A549 (cell line): ENCODE data around the gene OR2T12. TPM values are rescaled to one million over a fixed set of nuclear protein-coding genes. Genes with fewer than 3 reads are reported as not detected.
"Not testable (repeated sequence)": the region's sequence is repeated elsewhere in the genome, so short reads cannot be mapped to it uniquely, and the experiment has no call there.

Source experiments
- ATAC-seq, 2 experiments: fragments of 200-7000 bp in 1 of 2; fragments of >200 bp in 1 of 2; cut with Nextera tagmentation in 1 of 2; cut with Tn5 transposase in 1 of 2; 3 replicates each; pipeline versions ENCODE4 v1.8.0 to v1.9.1; 2018 to 2020; ENCODE audit warnings: mild to moderate bottlenecking in 1 of 2, moderate library complexity in 1 of 2
- CTCF ChIA-PET: fragments of 300-600 bp; sonication (Branson Sonifier 250); formaldehyde crosslinking; extraction: SDS; loops from one replicate; lab custom pipeline; 2021; ENCODE audit warnings: antibody characterized with exemption, inconsistent platforms; lab: Yijun Ruan, JAX
- POLR2A ChIA-PET: fragments of 350-600 bp; formaldehyde crosslinking; extraction: SDS; loops from one replicate; lab custom pipeline; 2021; ENCODE audit warnings: antibody characterized with exemption, inconsistent platforms; lab: Yijun Ruan, JAX
- DNase-seq, 2 experiments: peaks; one replicate each; pipeline versions ENCODE4 v3.0.0 to v3.0.0-alpha.2; 2011 to 2016; ENCODE audit warnings: low read depth in 1 of 2, low spot score in 1 of 2
- FAIRE-seq: peaks from 2 replicates; lab custom pipeline; 2011; peaks lifted over from hg19 to GRCh38; lab: Jason Lieb, UNC
- H3K27ac ChIP-seq, 2 experiments: fragments of >200 bp; sonication (Bioruptor Twin); formaldehyde crosslinking; 3 replicates each; pipeline ENCODE4 v1.5.1; 2016 to 2017
- H3K4me1 ChIP-seq: fragments of >200 bp; sonication (Bioruptor Twin); formaldehyde crosslinking; 3 replicates; pipeline ENCODE4 v1.6.1; 2016
- H3K4me2 ChIP-seq: fragments of >200 bp; sonication (Bioruptor Twin); formaldehyde crosslinking; 3 replicates; pipeline ENCODE4 v1.6.1; 2016
- H3K4me3 ChIP-seq: fragments of >200 bp; sonication (Bioruptor Twin); formaldehyde crosslinking; 3 replicates; pipeline ENCODE4 v1.5.1; 2016
- H3K9me3 ChIP-seq: fragments of >200 bp; sonication (Bioruptor Twin); formaldehyde crosslinking; 3 replicates; pipeline ENCODE4 v1.6.1; 2016
- BHLHE40 ChIP-seq: IDR thresholded peaks from 2 replicates; pipeline ENCODE4 v1.6.1; 2012; ENCODE audit warnings: low read depth, low read length, inconsistent platforms
- CEBPB ChIP-seq, 2 experiments: fragments of >200 bp in 1 of 2; sonication (Bioruptor Twin) in 1 of 2; formaldehyde crosslinking in 1 of 2; IDR thresholded peaks; 2 replicates each; pipeline ENCODE4 v1.6.1; 2012 to 2016
- CTCF ChIP-seq: fragments of >200 bp; sonication (Bioruptor Twin); formaldehyde crosslinking; IDR thresholded peaks from 3 replicates; pipeline ENCODE4 v1.5.1; 2016
- GATA3 ChIP-seq: IDR thresholded peaks from 2 replicates; pipeline ENCODE4 v1.6.1; 2012; ENCODE audit warnings: borderline replicate concordance
- HOXB5 ChIP-seq: fragments of 250-450 bp; sonication (Bioruptor Pico); IDR thresholded peaks from 2 replicates; pipeline ENCODE4 v1.5.0; 2020; ENCODE audit warnings: mild to moderate bottlenecking, moderate library complexity
- KDM1A ChIP-seq: fragments of 200-600 bp; sonication (generic); IDR thresholded peaks from 2 replicates; pipeline ENCODE4 v1.6.1; 2016; ENCODE audit warnings: low read depth, mild to moderate bottlenecking
- MAFK ChIP-seq: fragments of 450-650 bp; IDR thresholded peaks from 2 replicates; pipeline ENCODE4 v1.6.1; 2014; ENCODE audit not compliant: partially characterized antibody
- MYC ChIP-seq: IDR thresholded peaks from 2 replicates; pipeline ENCODE4 v1.6.1; 2012; ENCODE audit warnings: mild to moderate bottlenecking, inconsistent platforms, low read length, improper control_type of control experiment, borderline replicate concordance
- NFE2L2 ChIP-seq: fragments of 150-350 bp; conservative IDR thresholded peaks from 2 replicates; pipeline ENCODE4 v1.6.1; 2014; ENCODE audit warnings: low read length
- RCOR1 ChIP-seq: fragments of 150-350 bp; IDR thresholded peaks from 2 replicates; pipeline ENCODE4 v1.6.1; 2014; ENCODE audit warnings: antibody characterized with exemption, low read length, low read depth
- REST ChIP-seq: fragments of 200-600 bp; sonication (generic); IDR thresholded peaks from 2 replicates; pipeline ENCODE4 v1.6.1; 2016; ENCODE audit warnings: antibody characterized with exemption, mild to moderate bottlenecking, moderate library complexity
- RFX5 ChIP-seq: fragments of 450-650 bp; IDR thresholded peaks from 2 replicates; pipeline ENCODE4 v1.7.1; 2014; ENCODE audit warnings: antibody characterized with exemption, mild to moderate bottlenecking, moderate library complexity
- SMC3 ChIP-seq: fragments of >200 bp; sonication (Bioruptor Twin); formaldehyde crosslinking; IDR thresholded peaks from 3 replicates; pipeline ENCODE4 v1.6.1; 2018; ENCODE audit warnings: inconsistent platforms
- SREBF2 ChIP-seq: fragments of 450-650 bp; IDR thresholded peaks from 2 replicates; pipeline ENCODE4 v1.6.1; 2014; ENCODE audit warnings: mild to moderate bottlenecking, moderate library complexity
- TFCP2L1 ChIP-seq: fragments of 250-450 bp; sonication (Bioruptor Pico); IDR thresholded peaks from 2 replicates; pipeline ENCODE4 v1.5.0; 2021; ENCODE audit warnings: mild to moderate bottlenecking
- TP53 ChIP-seq: fragments of 250-450 bp; sonication (Bioruptor Pico); IDR thresholded peaks from 2 replicates; pipeline ENCODE4 v1.5.0; 2021; ENCODE audit warnings: mild to moderate bottlenecking, moderate library complexity
- ZSCAN20 ChIP-seq: fragments of 250-450 bp; sonication (Bioruptor Pico); IDR thresholded peaks from 2 replicates; pipeline ENCODE4 v1.8.0; 2022; ENCODE audit warnings: mild to moderate bottlenecking, moderate library complexity
- WGBS: methylation state at CpG from one replicate; pipeline ENCODE4 v1.1.6; 2017; ENCODE audit errors: missing lambda C conversion rate; 5-methylcytosine and 5-hydroxymethylcytosine counted together
- polyA plus RNA-seq, 4 experiments: library from polyadenylated mRNA; depleted of rRNA in 3 of 4; stranded (reverse); fragments of >200 nt; fragmentation: RNase III in 1 of 4; extraction: RNeasy Plus Mini Kit Qiagen cat#74134 plus additional on column Dnase treatment in 1 of 4; gene quantifications; 2 replicates in 3 of 4; 3 replicates in 1 of 4; pipeline ENCODE4 v1.2.3, GENCODE V29; 2011 to 2017

The OR2T12 gene
- polyA plus RNA-seq, 2 of the 4 experiments (the other 2 are of a cell fraction), result not detected

- no peak for DNase-seq
- TF ChIP-seq RFX5 (no peak), MYC (no peak), NFE2L2 (no peak), CTCF (no peak)
- no peak overlapping the region for H3K4me2 ChIP-seq
- no peak for ATAC-seq
- POLR2A ChIA-PET, result no interaction called here
- CTCF ChIA-PET, result no interaction called here
- no peaks in the 10 kb centered on the region for H3K4me1 ChIP-seq
- H3K4me3 ChIP-seq, result no peak overlapping the region
- WGBS, result 3% methylated on average over 3 of the region's 3 CpGs
- no peak for FAIRE-seq
- no peak overlapping the region for H3K27ac ChIP-seq
- no peaks in the 10 kb centered on the region for H3K9me3 ChIP-seq
Measured at GRCh38 chr1:248343451-248343850, 40.2 kb upstream of the OR2T12 start.

- no peak for TF ChIP-seq CEBPB (IDR thresholded peaks at IDR 0.05)
Measured at GRCh38 chr1:248324468-248324867, 21.2 kb upstream of the OR2T12 start, which contains the start of gene OR2M7. TSS of gene OR2M7 (minus strand) at chr1:248324568. CDS start at chr1:248324568, 0 bp downstream.

GRCh38 chr1:248316796-248317195, 13.6 kb upstream of the OR2T12 start:
- DNase-seq, result no peak
- POLR2A ChIA-PET, result no interaction called here
- H3K27ac ChIP-seq, result no peak overlapping the region
- no peak for TF ChIP-seq GATA3
- no peak for TF ChIP-seq REST
- no peak for TF ChIP-seq RCOR1
- TF ChIP-seq TP53 (CRISPR knock-in tag), result no peak
- TF ChIP-seq ZSCAN20 (CRISPR knock-in tag), result no peak
- no peak for TF ChIP-seq SREBF2
- no peak for TF ChIP-seq TFCP2L1 (CRISPR knock-in tag)
- TF ChIP-seq KDM1A, result no peak
- TF ChIP-seq MAFK, result no peak
- TF ChIP-seq SMC3, result no peak
- no peak for TF ChIP-seq BHLHE40
- no peak for TF ChIP-seq HOXB5 (CRISPR knock-in tag)
- WGBS, result 8% methylated on average over 9 of the region's 11 CpGs
- H3K4me3 ChIP-seq, result no peak overlapping the region
- ATAC-seq, result no peak
- H3K4me2 ChIP-seq, result no peak overlapping the region
- H3K9me3 ChIP-seq, result peaks cover 8% of the 10 kb centered on the region; the same call in 1 of the 3 replicates
- CTCF ChIA-PET, result no interaction called here
- no peak for FAIRE-seq
- H3K4me1 ChIP-seq, result no peaks in the 10 kb centered on the region

More at GRCh38 chr1:248324468-248324867, 21.2 kb upstream of the OR2T12 start, which contains the start of gene OR2M7:
- no peak within 1 kb of the TSS for H3K27ac ChIP-seq
- H3K4me3 ChIP-seq, result no peak within 1 kb of the TSS
- CTCF ChIA-PET, result no interaction called here
- no peak for ATAC-seq
- POLR2A ChIA-PET, result no interaction called here
- H3K4me1 ChIP-seq, result no peaks in the 10 kb centered on the region
- 9% methylated on average over 1 of the region's 1 CpG for WGBS
- no peak for FAIRE-seq
- H3K4me2 ChIP-seq, result no peak within 1 kb of the TSS
- no peak for DNase-seq
- no peaks in the 10 kb centered on the region for H3K9me3 ChIP-seq

GRCh38 chr1:248306740-248307139, 3.5 kb upstream of the OR2T12 start:
- ATAC-seq, H3K4me2 ChIP-seq, H3K27ac ChIP-seq, FAIRE-seq, CTCF ChIA-PET, H3K4me3 ChIP-seq, DNase-seq, H3K4me1 ChIP-seq, POLR2A ChIA-PET, H3K9me3 ChIP-seq: not testable (repeated sequence)
- WGBS, result 39% methylated on average over 11 of the region's 15 CpGs
